Measurements from ENCODE around the gene HOXB6.

HOXB6 gene

GRCh38 chr17:48632579-48633265 is 27.9 kb upstream of the HOXB6 start:
- TF ChIP-seq ZFX (IDR thresholded peaks at IDR 0.05) (no peak), CTCF (conservative IDR thresholded peaks at IDR 0.05) (no peak)
- H3K27ac ChIP-seq, result no peak overlapping the region

- no peak overlapping the region for H3K27ac ChIP-seq
- TF ChIP-seq ZFX (IDR thresholded peaks at IDR 0.05) (no peak), CTCF (conservative IDR thresholded peaks at IDR 0.05) (no peak)
Measured at GRCh38 chr17:48631693-48632578, 27.1 kb upstream of the HOXB6 start.

GRCh38 chr17:48630925-48631692 is 26.3 kb upstream of the HOXB6 start:
- TF ChIP-seq CTCF (conservative IDR thresholded peaks at IDR 0.05) (no peak), ZFX (IDR thresholded peaks at IDR 0.05) (no peak)
- H3K27ac ChIP-seq, result no peak overlapping the region

GRCh38 chr17:48630009-48630924 is 25.5 kb upstream of the HOXB6 start:
- TF ChIP-seq CTCF (conservative IDR thresholded peaks at IDR 0.05) (no peak), ZFX (IDR thresholded peaks at IDR 0.05) (no peak)
- H3K27ac ChIP-seq, result no peak overlapping the region

GRCh38 chr17:48629411-48629759 is 24.6 kb upstream of the HOXB6 start:
- H3K27ac ChIP-seq, result no peak overlapping the region
- TF ChIP-seq ZFX (IDR thresholded peaks at IDR 0.05), result no peak
- TF ChIP-seq CTCF (conservative IDR thresholded peaks at IDR 0.05), result no peak

GRCh38 chr17:48628649-48629410 is 24.0 kb upstream of the HOXB6 start:
- no peak overlapping the region for H3K27ac ChIP-seq
- TF ChIP-seq CTCF (conservative IDR thresholded peaks at IDR 0.05) (no peak), ZFX (IDR thresholded peaks at IDR 0.05) (no peak)

Data from C4-2B (cell line).